WERI-Rb-1 (cell line): ENCODE measurements around the gene CDK3.

Source experiments
- DNase-seq: peaks from one replicate; pipeline ENCODE4 v3.0.0-alpha.2; 2020
- H3K27ac ChIP-seq: fragments of 250-450 bp; sonication (Bioruptor Pico); 2 replicates; pipeline ENCODE4 v1.5.1; 2020; ENCODE audit warnings: mild to moderate bottlenecking, moderate library complexity
- H3K27me3 ChIP-seq: fragments of 250-450 bp; sonication (Bioruptor Pico); 2 replicates; pipeline ENCODE4 v1.5.1; 2021; ENCODE audit warnings: mild to moderate bottlenecking, low read depth, moderate library complexity; ENCODE audit not compliant: insufficient read depth, severe bottlenecking
- H3K36me3 ChIP-seq: fragments of 250-450 bp; sonication (Bioruptor Pico); 2 replicates; pipeline ENCODE4 v1.5.1; 2020; ENCODE audit warnings: mild to moderate bottlenecking, moderate library complexity
- H3K4me3 ChIP-seq: 2 replicates; pipeline ENCODE4 v1.5.1; 2011; ENCODE audit warnings: low read depth, mild to moderate bottlenecking, control low read depth, low read length
- H3K9me3 ChIP-seq: fragments of 250-450 bp; sonication (Bioruptor Pico); 2 replicates; pipeline ENCODE4 v1.5.1; 2021; ENCODE audit warnings: mild to moderate bottlenecking, moderate library complexity; ENCODE audit not compliant: severe bottlenecking
- TF ChIP-seq, protein P1 (sequence below): IDR thresholded peaks from 2 replicates; pipeline ENCODE4 v1.5.1; 2011; ENCODE audit warnings: low read depth, mild to moderate bottlenecking, control low read depth, inconsistent platforms, low read length

CDK3 gene

GRCh38 chr17:76005263-76006149 is 4.9 kb downstream of the CDK3 start:
- Histone ChIP-seq H3K4me3 (no peak overlapping the region), H3K27ac (no peak overlapping the region), H3K9me3 (no peaks in the 10 kb centered on the region), H3K36me3 (peaks cover 53% of the 10 kb centered on the region), H3K27me3 (no peaks in the 10 kb centered on the region)
- TF ChIP-seq, protein P1, sequence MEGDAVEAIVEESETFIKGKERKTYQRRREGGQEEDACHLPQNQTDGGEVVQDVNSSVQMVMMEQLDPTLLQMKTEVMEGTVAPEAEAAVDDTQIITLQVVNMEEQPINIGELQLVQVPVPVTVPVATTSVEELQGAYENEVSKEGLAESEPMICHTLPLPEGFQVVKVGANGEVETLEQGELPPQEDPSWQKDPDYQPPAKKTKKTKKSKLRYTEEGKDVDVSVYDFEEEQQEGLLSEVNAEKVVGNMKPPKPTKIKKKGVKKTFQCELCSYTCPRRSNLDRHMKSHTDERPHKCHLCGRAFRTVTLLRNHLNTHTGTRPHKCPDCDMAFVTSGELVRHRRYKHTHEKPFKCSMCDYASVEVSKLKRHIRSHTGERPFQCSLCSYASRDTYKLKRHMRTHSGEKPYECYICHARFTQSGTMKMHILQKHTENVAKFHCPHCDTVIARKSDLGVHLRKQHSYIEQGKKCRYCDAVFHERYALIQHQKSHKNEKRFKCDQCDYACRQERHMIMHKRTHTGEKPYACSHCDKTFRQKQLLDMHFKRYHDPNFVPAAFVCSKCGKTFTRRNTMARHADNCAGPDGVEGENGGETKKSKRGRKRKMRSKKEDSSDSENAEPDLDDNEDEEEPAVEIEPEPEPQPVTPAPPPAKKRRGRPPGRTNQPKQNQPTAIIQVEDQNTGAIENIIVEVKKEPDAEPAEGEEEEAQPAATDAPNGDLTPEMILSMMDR, result peak; percentile 71
- peak; percentile 93 for DNase-seq

GRCh38 chr17:76007131-76007849 is 6.6 kb downstream of the CDK3 start:
- TF ChIP-seq, protein P1, result no peak
- no peak overlapping the region for H3K27ac ChIP-seq

GRCh38 chr17:76007850-76008165 is 7.2 kb downstream of the CDK3 start:
- no peaks in the 10 kb centered on the region for H3K9me3 ChIP-seq
- TF ChIP-seq, protein P1, result no peak
- DNase-seq, result no peak
- H3K27ac ChIP-seq, result no peak overlapping the region
- H3K27me3 ChIP-seq, result no peaks in the 10 kb centered on the region
- no peak overlapping the region for H3K4me3 ChIP-seq
- peaks cover 47% of the 10 kb centered on the region for H3K36me3 ChIP-seq

More at GRCh38 chr17:76007131-76007849, 6.6 kb downstream of the CDK3 start:
- no peak for DNase-seq
- Histone ChIP-seq H3K27me3 (no peaks in the 10 kb centered on the region), H3K4me3 (no peak overlapping the region), H3K9me3 (no peaks in the 10 kb centered on the region), H3K36me3 (peaks cover 49% of the 10 kb centered on the region)

DNA sequence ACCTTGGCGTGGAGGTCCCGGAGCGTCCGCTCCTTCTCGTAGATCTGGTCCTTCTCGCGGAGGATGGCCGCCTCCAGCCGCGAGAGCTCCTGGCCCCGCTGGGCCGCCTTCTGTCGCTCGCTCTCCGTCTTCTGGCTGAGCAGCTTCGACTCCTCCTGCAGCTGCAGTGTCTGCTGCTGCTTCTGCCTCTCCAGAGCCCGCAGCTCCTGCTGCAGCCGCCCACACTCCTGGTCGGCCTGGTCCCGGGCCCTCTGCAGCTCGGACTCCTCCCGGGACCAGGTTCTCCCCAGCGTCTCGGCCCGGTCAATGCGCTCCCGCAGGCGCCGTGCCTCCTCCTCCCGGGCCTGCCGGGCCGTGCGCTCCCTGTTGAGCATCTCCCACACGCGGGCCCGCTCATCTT is 7.6 kb downstream of the CDK3 start:
- H3K27ac ChIP-seq, result no peak overlapping the region
- no peak overlapping the region for H3K4me3 ChIP-seq
- TF ChIP-seq, protein P1, result no peak

DNA sequence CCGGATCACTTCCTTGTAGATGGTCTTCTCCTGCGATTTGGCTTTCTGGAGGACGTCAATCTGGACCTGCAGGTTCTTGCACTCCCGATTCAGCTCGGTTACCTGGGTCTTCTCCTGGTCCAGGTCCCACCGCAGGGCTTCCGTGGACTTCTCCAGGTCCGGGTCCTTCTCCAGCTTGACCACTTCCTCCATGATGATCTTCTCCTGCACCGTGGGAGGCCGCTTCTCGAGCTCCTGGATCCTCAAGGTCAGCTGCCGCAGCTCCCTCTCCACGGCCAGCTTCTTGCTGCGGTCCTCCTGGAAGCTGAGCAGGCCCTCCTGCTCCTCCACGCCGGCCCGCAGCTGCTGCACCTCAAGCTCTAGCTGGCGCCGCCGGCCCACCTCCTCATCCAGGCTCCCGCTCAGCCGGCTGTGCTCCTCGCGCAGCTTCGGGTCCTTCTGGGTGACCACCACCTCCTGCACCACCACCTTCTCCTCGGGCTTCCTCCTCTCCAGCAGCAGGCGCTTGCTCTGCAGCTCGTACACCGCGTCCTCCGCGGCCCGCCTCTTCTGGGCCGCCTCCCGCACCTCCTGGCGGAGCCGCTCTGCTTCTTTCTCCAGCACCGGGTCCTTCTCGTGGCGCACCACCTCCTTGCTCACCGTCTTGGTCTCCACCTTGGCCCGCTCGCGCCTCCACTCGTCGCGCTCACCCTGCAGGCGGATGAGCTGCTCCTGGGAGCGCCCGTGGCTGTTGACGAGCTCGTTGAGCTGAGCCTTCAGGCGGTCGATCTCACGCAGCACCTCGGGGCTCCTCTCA is 8.2 kb downstream of the CDK3 start:
- TF ChIP-seq, protein P1, result no peak

More for the DNA sequence above, 7.6 kb downstream of the CDK3 start:
- H3K36me3 ChIP-seq, result peaks cover 45% of the 10 kb centered on the region
- DNase-seq, result no peak
- H3K27me3 ChIP-seq, result no peaks in the 10 kb centered on the region
- H3K9me3 ChIP-seq, result no peaks in the 10 kb centered on the region

More for the DNA sequence above, 8.2 kb downstream of the CDK3 start:
- H3K9me3 ChIP-seq, result no peaks in the 10 kb centered on the region
- no peak for DNase-seq
- no peak overlapping the region for H3K27ac ChIP-seq
- H3K36me3 ChIP-seq, result peaks cover 40% of the 10 kb centered on the region
- no peak overlapping the region for H3K4me3 ChIP-seq
- H3K27me3 ChIP-seq, result no peaks in the 10 kb centered on the region
